ENCODE data around the gene MRPL10. TPM values are rescaled to one million over a fixed set of nuclear protein-coding genes. Genes with fewer than 3 reads are reported as not detected.

MRPL10 gene
- total and polyA plus RNA-seq, 8 donors, result 7.8 to 85.2 (median 31.4) TPM

- TF ChIP-seq EP300 (IDR thresholded peaks at IDR 0.05) (no peak), CTCF (IDR thresholded peaks at IDR 0.05) (peak in 1 of 7 experiments; percentile 22), POLR2AphosphoS5 (IDR thresholded peaks at IDR 0.05) (peak; percentile 18 to 95 (median 93)), POLR2A (IDR thresholded peaks at IDR 0.05) (peak in 1 of 4 donors; percentile 72)
- peak within 1 kb of the TSS; percentile 59 to 77 (median 70) for H3K4me3 ChIP-seq
- peaks cover 55 to 70% (median 68%) of the 10 kb centered on the region in 4 donors for H3K36me3 ChIP-seq
- 3 to 12% (median 4%) methylated on average over 7 to 21 of the region's 21 CpGs for WGBS, 5 donors
- peaks cover 16 to 37% (median 33%) of the 10 kb centered on the region in 4 donors for H3K4me1 ChIP-seq
- H3K27me3 ChIP-seq, result no peaks in the 10 kb centered on the region
- intact Hi-C loops (cut with DNase I; ENCODE audit: low total_unique reads), result no loop called here
- H3K27ac ChIP-seq, result peak within 1 kb of the TSS; percentile 63 to 88 (median 87)
- H3K9me3 ChIP-seq, result no peaks in the 10 kb centered on the region
- peak; percentile 81 to 96 for DNase-seq
Measured at GRCh38 chr17:47821424-47822391, 9.6 kb downstream of the MRPL10 start, which contains the start of gene OSBPL7. OSBPL7 (minus strand) TSS chr17:47821794; CDS start chr17:47820278, 1,516 bp downstream.

GRCh38 chr17:47821031-47821423, 10.3 kb downstream of the MRPL10 start:
- intact Hi-C loops (cut with DNase I; ENCODE audit: low total_unique reads), result no loop called here
- Histone ChIP-seq H3K27ac (peak overlapping the region; percentile 63 to 88 (median 87)), H3K27me3 (no peaks in the 10 kb centered on the region), H3K36me3 (peaks cover 55 to 70% (median 68%) of the 10 kb centered on the region in 4 donors), H3K9me3 (no peaks in the 10 kb centered on the region), H3K4me1 (peaks cover 16 to 42% (median 33%) of the 10 kb centered on the region in 4 donors), H3K4me3 (peak overlapping the region; percentile 59 to 77 (median 70))
- TF ChIP-seq POLR2AphosphoS5 (IDR thresholded peaks at IDR 0.05), result no peak
- TF ChIP-seq EP300 (IDR thresholded peaks at IDR 0.05), result no peak
- no peak for TF ChIP-seq CTCF (IDR thresholded peaks at IDR 0.05)
- no peak for TF ChIP-seq POLR2A (IDR thresholded peaks at IDR 0.05)
- no peak for DNase-seq
- 0 to 9% (median 3%) methylated on average over 4 of the region's 4 CpGs for WGBS, 5 donors

GRCh38 chr17:47820033-47820789, 11.1 kb downstream of the MRPL10 start:
- Histone ChIP-seq H3K36me3 (peaks cover 56 to 70% (median 68%) of the 10 kb centered on the region in 4 donors), H3K27ac (peak overlapping the region; percentile 63 to 88 (median 87))
- peak; percentile 81 to 84 for DNase-seq

More at GRCh38 chr17:47820033-47820789, 11.1 kb downstream of the MRPL10 start:
- Histone ChIP-seq H3K4me1 (peaks cover 16 to 45% (median 33%) of the 10 kb centered on the region in 4 donors), H3K4me3 (peak overlapping the region; percentile 59 to 77 (median 70)), H3K9me3 (no peaks in the 10 kb centered on the region), H3K27me3 (no peaks in the 10 kb centered on the region)
- intact Hi-C loops (cut with DNase I; ENCODE audit: low total_unique reads), result no loop called here
- TF ChIP-seq CTCF (IDR thresholded peaks at IDR 0.05), result no peak
- no peak for TF ChIP-seq EP300 (IDR thresholded peaks at IDR 0.05)
- peak in 2 of 3 donors; percentile 58 to 73 for TF ChIP-seq POLR2AphosphoS5 (IDR thresholded peaks at IDR 0.05)
- peak in 1 of 4 donors; percentile 43 for TF ChIP-seq POLR2A (IDR thresholded peaks at IDR 0.05)
- WGBS, 5 donors, result 28 to 49% (median 39%) methylated on average over 12 of the region's 12 CpGs
